Naive thymus-derived CD8-positive, alpha-beta T cell (primary cell): ENCODE measurements around the gene APCDD1L. TPM values are rescaled to one million over a fixed set of nuclear protein-coding genes. Genes with fewer than 3 reads are reported as not detected.

Experiments
- ATAC-seq, 2 donors: fragments of 150-1000 bp; cut with Tn5 transposase in 1 of 2; sonication (Bioruptor Pico), chemical (Tn5 transposase) in 1 of 2; 1 replicate in 1 of 2; 2 replicates in 1 of 2; pipeline ENCODE4 v1.10.0; 2021; ENCODE audit warnings: mild to moderate bottlenecking in 2 of 2, moderate library complexity in 2 of 2
- POLR2A ChIA-PET: fragments of 350-600 bp; sonication (Branson Sonifier 250); formaldehyde crosslinking; loops from one replicate; lab custom pipeline; 2021; ENCODE audit warnings: antibody characterized with exemption; lab: Charles Lee
- DNase-seq, 10 donors: peaks; one replicate each; pipeline versions ENCODE4 v3.0.0 to v3.0.0-alpha.2; 2020 to 2022
- H3K27ac Mint-ChIP-seq, 10 donors: one replicate each; pipeline ENCODE4 v1.8.0; 2020 to 2022; ENCODE audit warnings: mild to moderate bottlenecking in 10 of 10, mixed read lengths in 10 of 10, moderate library complexity in 4 of 10, inconsistent platforms in 1 of 10
- H3K27me3 Mint-ChIP-seq, 5 donors: one replicate each; pipeline ENCODE4 v1.8.0; 2021 to 2022; ENCODE audit warnings: mixed read lengths in 5 of 5
- H3K36me3 Mint-ChIP-seq, 3 donors: one replicate each; pipeline ENCODE4 v1.8.0; 2020 to 2022; ENCODE audit warnings: mixed read lengths in 3 of 3, mild to moderate bottlenecking in 2 of 3, inconsistent platforms in 1 of 3
- H3K4me1 Mint-ChIP-seq, 4 donors: one replicate each; pipeline ENCODE4 v1.8.0; 2021 to 2022; ENCODE audit warnings: mixed read lengths in 4 of 4
- H3K4me3 Mint-ChIP-seq, 10 donors: one replicate each; pipeline ENCODE4 v1.8.0; 2020 to 2022; ENCODE audit warnings: mild to moderate bottlenecking in 10 of 10, mixed read lengths in 10 of 10, moderate library complexity in 6 of 10, inconsistent platforms in 1 of 10
- H3K9me3 Mint-ChIP-seq, 9 donors: one replicate each; pipeline ENCODE4 v1.8.0; 2020 to 2022; ENCODE audit warnings: mixed read lengths in 9 of 9, mild to moderate bottlenecking in 3 of 9, inconsistent platforms in 1 of 9, moderate library complexity in 1 of 9
- polyA plus RNA-seq, 3 donors: library from polyadenylated mRNA; unstranded; fragments of 300-500 nt; fragmentation: Illumina TruSeq; gene quantifications; one replicate each; pipeline ENCODE4 v1.2.3, GENCODE V29; 2021
- total RNA-seq, 8 experiments: library from RNA in 2 of 8; stranded (reverse) in 2 of 8; gene quantifications; one replicate each; pipeline ENCODE4 v1.2.3 and lab custom pipeline; 2021 to 2026

Gene APCDD1L
- total and polyA plus RNA-seq, 5 experiments from 2014 or later = 0.48 TPM; not detected in 4

DNA sequence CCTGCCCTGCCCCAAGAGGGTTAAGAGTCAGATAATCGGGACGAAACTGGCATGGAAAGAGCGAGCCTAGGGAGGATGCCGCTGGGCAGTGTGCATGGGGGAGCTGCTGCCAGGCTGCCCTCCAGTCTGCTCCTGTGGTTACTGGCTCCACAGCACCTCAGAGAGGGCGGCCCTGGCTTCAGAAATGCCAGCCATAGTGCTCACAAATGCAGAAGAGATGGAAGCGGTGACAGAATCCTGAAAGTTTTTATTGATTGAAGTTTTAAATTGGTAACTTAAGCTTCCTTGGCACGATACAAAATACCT is 68.3 kb downstream of the APCDD1L start:
- Mint-ChIP-seq H3K27ac (peak overlapping the region in 4 of 10 donors; percentile 45 to 61 (median 58)), H3K9me3 (peaks cover 0 to 1% (median 0%) of the 10 kb centered on the region in 9 donors), H3K27me3 (no peaks in the 10 kb centered on the region), H3K4me1 (peaks cover 0 to 8% (median 3%) of the 10 kb centered on the region in 4 donors), H3K36me3 (peaks cover 0 to 78% (median 15%) of the 10 kb centered on the region in 3 donors), H3K4me3 (no peak overlapping the region)
- DNase-seq (no peak), ATAC-seq (no peak)
- POLR2A ChIA-PET = no interaction called here

- ATAC-seq (no peak), DNase-seq (no peak)
- POLR2A ChIA-PET = no interaction called here
- Mint-ChIP-seq H3K36me3 (peaks cover 0 to 78% (median 15%) of the 10 kb centered on the region in 3 donors), H3K27me3 (no peaks in the 10 kb centered on the region), H3K9me3 (no peaks in the 10 kb centered on the region), H3K4me1 (peaks cover 0 to 8% (median 7%) of the 10 kb centered on the region in 4 donors), H3K4me3 (no peak overlapping the region), H3K27ac (peak overlapping the region in 5 of 10 donors; percentile 45 to 61 (median 57))
These were observed 68.8 kb downstream of the APCDD1L start for GRCh38 chr20:58446264-58446959.

DNA sequence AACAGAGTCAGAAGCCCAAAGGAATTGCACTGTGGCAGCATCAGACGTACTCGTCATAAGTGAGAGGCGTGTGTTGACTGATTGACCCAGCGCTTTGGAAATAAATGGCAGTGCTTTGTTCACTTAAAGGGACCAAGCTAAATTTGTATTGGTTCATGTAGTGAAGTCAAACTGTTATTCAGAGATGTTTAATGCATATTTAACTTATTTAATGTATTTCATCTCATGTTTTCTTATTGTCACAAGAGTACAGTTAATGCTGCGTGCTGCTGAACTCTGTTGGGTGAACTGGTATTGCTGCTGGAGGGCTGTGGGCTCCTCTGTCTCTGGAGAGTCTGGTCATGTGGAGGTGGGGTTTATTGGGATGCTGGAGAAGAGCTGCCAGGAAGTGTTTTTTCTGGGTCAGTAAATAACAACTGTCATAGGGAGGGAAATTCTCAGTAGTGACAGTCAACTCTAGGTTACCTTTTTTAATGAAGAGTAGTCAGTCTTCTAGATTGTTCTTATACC is 70.4 kb downstream of the APCDD1L start:
- H3K36me3 Mint-ChIP-seq = peaks cover 0 to 81% (median 13%) of the 10 kb centered on the region in 3 donors
- H3K27ac Mint-ChIP-seq = peak overlapping the region in 8 of 10 donors; percentile 1 to 72 (median 44)
- POLR2A ChIA-PET = no interaction called here
- no peak for DNase-seq
- no peaks in the 10 kb centered on the region for H3K9me3 Mint-ChIP-seq
- no peak overlapping the region for H3K4me3 Mint-ChIP-seq
- H3K27me3 Mint-ChIP-seq = no peaks in the 10 kb centered on the region
- ATAC-seq = no peak
- peaks cover 0 to 8% (median 7%) of the 10 kb centered on the region in 4 donors for H3K4me1 Mint-ChIP-seq

- Mint-ChIP-seq H3K9me3 (no peaks in the 10 kb centered on the region), H3K27ac (peak overlapping the region in 5 of 10 donors; percentile 43 to 67 (median 50)), H3K4me3 (no peak overlapping the region), H3K4me1 (peaks cover 11 to 26% (median 20%) of the 10 kb centered on the region in 4 donors), H3K36me3 (peaks cover 0 to 88% (median 13%) of the 10 kb centered on the region in 3 donors), H3K27me3 (no peaks in the 10 kb centered on the region)
- POLR2A ChIA-PET = no interaction called here
- DNase-seq (no peak), ATAC-seq (no peak)
These were observed 73.5 kb downstream of the APCDD1L start for GRCh38 chr20:58441723-58442122.

GRCh38 chr20:58440021-58440767 is 75.0 kb downstream of the APCDD1L start:
- no peaks in the 10 kb centered on the region for H3K27me3 Mint-ChIP-seq
- peaks cover 0 to 87% (median 10%) of the 10 kb centered on the region in 3 donors for H3K36me3 Mint-ChIP-seq
- no peaks in the 10 kb centered on the region for H3K9me3 Mint-ChIP-seq
- no peak overlapping the region for H3K4me3 Mint-ChIP-seq
- DNase-seq (no peak), ATAC-seq (no peak)
- H3K4me1 Mint-ChIP-seq = peaks cover 12 to 31% (median 26%) of the 10 kb centered on the region in 4 donors
- H3K27ac Mint-ChIP-seq = peak overlapping the region in 6 of 10 donors; percentile 1 to 68 (median 32)
- POLR2A ChIA-PET = interaction anchor here (0.5 kb wide), 1 partner anchor 23 kb away, joined by 4 read pairs; no protein-coding TSS in a partner anchor

GRCh38 chr20:58438970-58439808 is 76.0 kb downstream of the APCDD1L start:
- DNase-seq = no peak

DNA sequence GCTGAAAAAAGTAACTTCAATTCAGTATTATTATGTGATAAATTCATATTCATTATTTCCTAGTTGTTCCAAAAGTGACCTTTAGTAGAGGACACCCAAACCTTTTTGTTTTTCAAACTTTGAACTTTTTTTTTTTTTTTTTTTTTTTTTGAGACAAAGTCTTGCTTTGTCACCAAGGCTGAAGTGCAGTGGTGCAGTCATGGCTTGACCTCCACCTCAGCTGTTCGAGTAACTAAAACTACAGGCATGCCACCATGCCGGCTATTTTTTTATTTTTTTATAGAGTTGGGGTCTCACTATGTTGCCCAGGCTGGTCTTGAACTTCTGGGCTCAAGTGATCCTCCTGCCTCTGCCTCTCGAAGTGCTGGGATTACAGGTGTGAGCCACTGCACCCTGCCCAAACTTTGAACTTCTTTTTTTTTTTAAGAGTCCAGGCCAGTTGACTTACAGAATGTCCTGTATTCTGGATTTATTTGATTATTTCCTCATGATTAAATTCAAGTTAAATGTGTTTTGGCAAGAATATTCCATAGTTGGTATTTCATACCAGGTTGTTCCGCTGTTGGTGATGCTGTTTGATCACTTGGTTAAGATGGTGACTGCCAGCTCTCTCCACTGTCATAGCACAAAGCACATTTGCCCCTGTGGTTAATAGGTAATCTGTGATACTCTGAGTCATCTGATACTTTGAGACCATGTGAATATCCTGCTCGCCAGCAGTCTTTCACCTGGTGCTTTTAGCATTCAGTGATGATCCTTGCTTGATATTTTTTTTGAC is 78.1 kb downstream of the APCDD1L start:
- ATAC-seq = no peak
- Mint-ChIP-seq H3K27ac (peak overlapping the region in 3 of 10 donors; percentile 20 to 46 (median 44)), H3K36me3 (peaks cover 0 to 80% (median 0%) of the 10 kb centered on the region in 3 donors), H3K27me3 (no peaks in the 10 kb centered on the region), H3K9me3 (no peaks in the 10 kb centered on the region), H3K4me3 (no peak overlapping the region), H3K4me1 (peaks cover 18 to 46% (median 45%) of the 10 kb centered on the region in 4 donors)
- no peak for DNase-seq
- POLR2A ChIA-PET = interaction anchor here (0.7 kb wide), 1 partner anchor 11 kb away, joined by 8 read pairs; no protein-coding TSS in a partner anchor

More at GRCh38 chr20:58438970-58439808, 76.0 kb downstream of the APCDD1L start:
- Mint-ChIP-seq H3K9me3 (no peaks in the 10 kb centered on the region), H3K4me1 (peaks cover 14 to 31% (median 27%) of the 10 kb centered on the region in 4 donors), H3K27me3 (no peaks in the 10 kb centered on the region), H3K4me3 (no peak overlapping the region), H3K36me3 (peaks cover 0 to 87% (median 6%) of the 10 kb centered on the region in 3 donors), H3K27ac (peak overlapping the region in 6 of 10 donors; percentile 1 to 68 (median 28))
- ATAC-seq = no peak
- POLR2A ChIA-PET = no interaction called here

GRCh38 chr20:58435237-58435636 is 80.0 kb downstream of the APCDD1L start:
- ATAC-seq (no peak), DNase-seq (no peak)
- Mint-ChIP-seq H3K4me1 (peaks cover 22 to 55% (median 50%) of the 10 kb centered on the region in 4 donors), H3K27ac (peak overlapping the region in 5 of 10 donors; percentile 21 to 71 (median 35)), H3K27me3 (no peaks in the 10 kb centered on the region), H3K4me3 (no peak overlapping the region), H3K9me3 (no peaks in the 10 kb centered on the region), H3K36me3 (peaks cover 0 to 78% (median 2%) of the 10 kb centered on the region in 3 donors)
- POLR2A ChIA-PET = no interaction called here

GRCh38 chr20:58434326-58434725 is 80.9 kb downstream of the APCDD1L start:
- no peak overlapping the region for H3K4me3 Mint-ChIP-seq
- peaks cover 22 to 57% (median 49%) of the 10 kb centered on the region in 4 donors for H3K4me1 Mint-ChIP-seq
- DNase-seq (no peak), ATAC-seq (no peak)
- peaks cover 0 to under 1% (median 0%) of the 10 kb centered on the region in 9 donors for H3K9me3 Mint-ChIP-seq
- H3K27ac Mint-ChIP-seq = peak overlapping the region in 4 of 10 donors; percentile 15 to 70 (median 50)
- H3K36me3 Mint-ChIP-seq = peaks cover 0 to 69% (median 2%) of the 10 kb centered on the region in 3 donors
- no peaks in the 10 kb centered on the region for H3K27me3 Mint-ChIP-seq
- POLR2A ChIA-PET = interaction anchor here (0.7 kb wide), 1 partner anchor 21 kb away, joined by 4 read pairs; no protein-coding TSS in a partner anchor

DNA sequence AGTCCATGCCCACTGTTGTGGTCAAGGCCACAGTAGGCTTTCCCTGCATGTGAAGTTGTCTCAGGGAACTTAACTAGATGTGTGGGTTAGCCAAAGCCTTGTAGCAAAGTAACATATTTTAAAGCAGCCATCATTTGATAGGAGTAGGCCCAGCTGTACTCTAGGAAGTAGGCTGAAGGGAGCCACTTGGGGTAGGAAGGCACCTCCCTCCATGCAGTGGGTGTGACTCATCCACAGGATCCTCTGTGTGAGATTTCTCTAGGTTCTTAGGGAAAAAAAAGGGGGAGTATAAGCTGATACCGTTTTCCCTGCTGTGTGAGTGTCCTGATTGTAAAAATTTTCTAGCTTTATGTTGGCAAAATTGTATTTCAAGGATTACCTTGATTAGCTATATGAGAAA is 81.4 kb downstream of the APCDD1L start:
- POLR2A ChIA-PET = no interaction called here
- Mint-ChIP-seq H3K4me3 (no peak overlapping the region), H3K4me1 (peaks cover 23 to 58% (median 47%) of the 10 kb centered on the region in 4 donors), H3K27me3 (no peaks in the 10 kb centered on the region), H3K27ac (peak overlapping the region in 6 of 10 donors; percentile 10 to 82 (median 66)), H3K9me3 (peaks cover 0 to 2% (median 0%) of the 10 kb centered on the region in 9 donors), H3K36me3 (peaks cover 0 to 66% (median 6%) of the 10 kb centered on the region in 3 donors)
- ATAC-seq = no peak
- no peak for DNase-seq

DNA sequence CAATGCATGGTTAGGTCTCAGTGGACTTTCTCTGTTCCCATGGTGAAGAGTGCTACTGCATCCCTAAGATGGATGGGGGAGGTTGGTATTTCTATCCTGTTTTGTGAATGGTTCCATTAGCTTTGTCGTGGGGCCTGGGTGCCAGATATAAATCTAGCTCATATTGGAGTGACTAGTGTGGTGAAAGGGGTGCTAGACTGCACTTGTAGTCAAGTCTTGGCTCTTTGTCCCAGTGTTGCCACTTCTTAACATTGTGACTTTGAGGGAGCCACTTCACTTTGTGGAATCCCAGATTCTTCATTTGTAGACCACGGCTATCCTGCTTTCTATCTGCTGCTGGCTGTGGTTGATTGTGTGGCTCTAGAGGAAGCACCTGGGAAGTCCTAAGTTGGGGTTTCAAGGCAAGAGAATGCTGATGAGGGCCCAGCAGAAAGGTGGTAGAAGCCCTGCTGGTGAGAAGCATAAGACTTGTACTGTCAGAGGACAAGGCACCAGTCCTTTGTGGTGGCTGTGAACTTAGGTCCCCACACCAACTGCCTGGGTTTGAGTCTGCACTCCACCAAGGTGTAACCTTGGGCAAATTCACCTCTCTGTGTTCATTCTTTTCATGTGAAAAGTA is 82.1 kb downstream of the APCDD1L start:
- no peak for ATAC-seq

More for the DNA sequence above, 82.1 kb downstream of the APCDD1L start:
- DNase-seq = no peak
- Mint-ChIP-seq H3K27ac (peak overlapping the region; percentile 62 to 85 (median 70)), H3K4me1 (peaks cover 22 to 58% (median 42%) of the 10 kb centered on the region in 4 donors), H3K27me3 (no peaks in the 10 kb centered on the region), H3K36me3 (peaks cover 0 to 64% (median 9%) of the 10 kb centered on the region in 3 donors), H3K4me3 (no peak overlapping the region), H3K9me3 (peaks cover 0 to 2% (median 0%) of the 10 kb centered on the region in 9 donors)
- POLR2A ChIA-PET = no interaction called here
